ENCODE data around the gene LTA.
A peak's percentile ranks its signal among the peaks of the same experiment; 100 is the strongest.
"Not testable (repeated sequence)": the region's sequence is repeated elsewhere in the genome, so short reads cannot be mapped to it uniquely, and the experiment has no call there.

Gene LTA

DNA sequence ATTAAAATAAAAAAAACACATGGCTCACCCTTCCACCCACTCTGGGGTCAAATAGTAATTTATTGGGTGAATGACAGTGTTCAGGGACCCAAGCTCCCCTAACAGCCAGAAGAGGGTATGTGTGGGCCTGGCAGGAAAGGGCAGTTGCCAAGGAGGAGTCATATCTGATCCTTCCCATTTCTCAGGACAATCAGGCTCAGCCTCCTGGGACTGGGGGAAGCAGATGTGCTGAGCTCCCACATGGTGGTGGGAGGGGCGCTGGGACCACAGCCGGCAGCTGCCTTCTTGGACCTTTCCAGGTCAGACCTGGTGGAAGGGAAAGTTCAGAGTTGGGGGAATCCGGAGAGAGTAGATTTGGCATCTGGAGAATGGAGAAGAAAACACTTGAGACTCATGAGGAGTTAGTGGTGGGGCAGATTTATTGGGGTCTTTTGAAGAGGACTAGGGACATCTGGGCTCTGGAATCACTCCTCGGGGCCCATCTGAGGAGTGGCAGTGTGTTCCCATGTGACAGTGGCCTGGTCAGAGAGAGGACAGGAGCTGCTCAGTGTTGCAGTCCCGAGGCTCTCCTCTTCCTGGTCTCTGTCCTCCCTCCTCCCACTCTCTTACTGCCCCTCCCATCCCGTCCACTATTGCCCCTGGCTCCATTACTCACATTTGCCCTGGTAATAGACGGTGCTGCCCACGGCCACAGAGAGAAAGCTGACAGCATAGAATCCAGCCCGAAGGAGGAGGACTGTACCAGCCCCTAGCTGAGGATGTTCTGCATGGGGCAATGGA lies 17.0 kb downstream of the LTA start:
- H3K4me3 ChIP-seq (replicated peaks in 1 of 2; ENCODE audit: low read depth in 2 of 2, low read length in 2 of 2), result no peak overlapping the region
- TF ChIP-seq, protein P1, sequence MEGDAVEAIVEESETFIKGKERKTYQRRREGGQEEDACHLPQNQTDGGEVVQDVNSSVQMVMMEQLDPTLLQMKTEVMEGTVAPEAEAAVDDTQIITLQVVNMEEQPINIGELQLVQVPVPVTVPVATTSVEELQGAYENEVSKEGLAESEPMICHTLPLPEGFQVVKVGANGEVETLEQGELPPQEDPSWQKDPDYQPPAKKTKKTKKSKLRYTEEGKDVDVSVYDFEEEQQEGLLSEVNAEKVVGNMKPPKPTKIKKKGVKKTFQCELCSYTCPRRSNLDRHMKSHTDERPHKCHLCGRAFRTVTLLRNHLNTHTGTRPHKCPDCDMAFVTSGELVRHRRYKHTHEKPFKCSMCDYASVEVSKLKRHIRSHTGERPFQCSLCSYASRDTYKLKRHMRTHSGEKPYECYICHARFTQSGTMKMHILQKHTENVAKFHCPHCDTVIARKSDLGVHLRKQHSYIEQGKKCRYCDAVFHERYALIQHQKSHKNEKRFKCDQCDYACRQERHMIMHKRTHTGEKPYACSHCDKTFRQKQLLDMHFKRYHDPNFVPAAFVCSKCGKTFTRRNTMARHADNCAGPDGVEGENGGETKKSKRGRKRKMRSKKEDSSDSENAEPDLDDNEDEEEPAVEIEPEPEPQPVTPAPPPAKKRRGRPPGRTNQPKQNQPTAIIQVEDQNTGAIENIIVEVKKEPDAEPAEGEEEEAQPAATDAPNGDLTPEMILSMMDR (IDR thresholded peaks at IDR 0.05; ENCODE audit: low read depth, low read length), result no peak
- no peak for DNase-seq (ENCODE audit: low read depth in 2 of 2)

DNA sequence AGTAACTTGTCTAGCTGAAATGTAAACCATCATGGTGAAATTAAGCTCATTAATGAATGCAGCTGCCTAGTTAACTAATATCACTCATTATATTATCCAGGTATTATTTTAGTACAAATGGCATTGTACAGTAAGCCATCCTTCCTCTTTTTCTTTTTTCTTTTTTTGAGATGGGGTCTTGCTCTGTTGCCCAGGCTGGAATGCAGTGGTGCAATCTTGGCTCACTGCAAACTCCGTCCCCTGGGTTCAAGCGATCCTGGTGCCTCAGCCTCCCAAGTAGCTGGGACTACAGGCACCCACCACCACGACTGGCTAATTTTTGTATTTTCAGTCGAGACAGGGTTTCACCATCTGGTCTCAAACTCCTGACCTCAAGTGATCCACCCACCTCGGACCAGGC lies 18.6 kb downstream of the LTA start:
- not testable (repeated sequence) for H3K4me3 ChIP-seq (replicated peaks in 1 of 2; ENCODE audit: low read depth in 2 of 2, low read length in 2 of 2); DNase-seq (ENCODE audit: low read depth in 2 of 2)

DNA sequence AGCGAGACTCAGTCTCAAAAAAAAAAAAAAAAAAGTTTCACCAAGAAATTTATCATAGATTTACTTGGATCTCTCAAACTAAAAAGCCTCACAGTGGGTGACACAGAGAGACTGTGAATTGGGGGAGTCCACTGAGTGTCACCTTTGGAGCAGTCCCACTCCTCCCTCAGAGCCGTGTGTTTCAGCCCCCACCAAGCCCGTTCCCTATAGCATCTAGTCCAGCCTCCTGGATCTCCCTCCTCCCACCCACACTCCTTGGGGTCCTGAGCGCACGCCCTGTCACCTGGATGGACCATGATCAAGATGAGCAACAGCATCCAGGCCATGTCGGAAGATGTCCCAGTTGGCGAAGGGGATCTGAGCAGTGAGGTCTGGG lies 20.3 kb downstream of the LTA start:
- H3K4me3 ChIP-seq (replicated peaks in 1 of 2; ENCODE audit: low read depth in 2 of 2, low read length in 2 of 2), result no peak overlapping the region
- DNase-seq (ENCODE audit: low read depth in 2 of 2), result no peak
- TF ChIP-seq, protein P1 (IDR thresholded peaks at IDR 0.05; ENCODE audit: low read depth, low read length), result no peak

DNA sequence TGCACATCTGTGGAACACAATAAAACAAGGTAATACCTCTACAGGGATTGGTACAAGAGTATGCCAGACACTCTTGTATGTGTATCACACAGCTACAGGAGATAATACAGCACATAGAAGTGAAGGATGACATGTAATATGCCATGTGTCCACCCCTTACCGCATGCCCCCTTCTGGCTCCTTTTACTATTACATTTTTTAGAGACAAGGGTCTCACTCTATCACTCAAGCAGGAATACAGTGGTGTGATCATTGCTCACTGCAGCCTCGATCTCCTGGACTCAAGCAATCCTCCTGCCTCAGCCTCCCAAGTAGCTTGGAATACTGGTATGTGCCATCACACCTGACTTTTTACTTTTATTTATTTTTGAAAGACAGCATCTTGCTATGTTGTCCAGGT lies 24.9 kb downstream of the LTA start:
- no peak overlapping the region for H3K4me3 ChIP-seq (replicated peaks in 1 of 2; ENCODE audit: low read depth in 2 of 2, low read length in 2 of 2)
- TF ChIP-seq, protein P1 (IDR thresholded peaks at IDR 0.05; ENCODE audit: low read depth, low read length), result peak; percentile 41
- peak; percentile 48 to 54 for DNase-seq (ENCODE audit: low read depth in 2 of 2)

DNA sequence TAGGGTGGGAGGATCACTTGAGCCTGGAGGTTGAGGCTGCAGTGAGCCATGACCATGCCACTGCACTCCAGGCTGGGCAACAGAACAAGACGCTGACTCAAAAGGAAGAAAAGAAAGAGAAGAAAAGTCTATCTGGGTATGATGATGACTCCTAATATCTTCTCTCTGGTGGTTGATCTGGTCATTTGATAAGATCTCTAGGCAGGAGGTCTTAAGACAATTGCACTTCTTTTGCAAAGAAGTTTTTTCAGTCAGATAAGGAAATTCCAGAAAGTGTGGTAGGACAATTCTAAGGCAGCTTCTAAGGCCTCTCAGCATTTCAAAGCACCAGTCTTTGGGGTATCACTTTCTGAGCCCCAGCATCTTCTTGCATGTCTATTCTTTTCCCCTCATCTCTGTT lies 35.2 kb downstream of the LTA start:
- no peak for DNase-seq (ENCODE audit: low read depth in 2 of 2)
- TF ChIP-seq, protein P1 (IDR thresholded peaks at IDR 0.05; ENCODE audit: low read depth, low read length), result no peak
- no peak overlapping the region for H3K4me3 ChIP-seq (replicated peaks in 1 of 2; ENCODE audit: low read depth in 2 of 2, low read length in 2 of 2)

DNA sequence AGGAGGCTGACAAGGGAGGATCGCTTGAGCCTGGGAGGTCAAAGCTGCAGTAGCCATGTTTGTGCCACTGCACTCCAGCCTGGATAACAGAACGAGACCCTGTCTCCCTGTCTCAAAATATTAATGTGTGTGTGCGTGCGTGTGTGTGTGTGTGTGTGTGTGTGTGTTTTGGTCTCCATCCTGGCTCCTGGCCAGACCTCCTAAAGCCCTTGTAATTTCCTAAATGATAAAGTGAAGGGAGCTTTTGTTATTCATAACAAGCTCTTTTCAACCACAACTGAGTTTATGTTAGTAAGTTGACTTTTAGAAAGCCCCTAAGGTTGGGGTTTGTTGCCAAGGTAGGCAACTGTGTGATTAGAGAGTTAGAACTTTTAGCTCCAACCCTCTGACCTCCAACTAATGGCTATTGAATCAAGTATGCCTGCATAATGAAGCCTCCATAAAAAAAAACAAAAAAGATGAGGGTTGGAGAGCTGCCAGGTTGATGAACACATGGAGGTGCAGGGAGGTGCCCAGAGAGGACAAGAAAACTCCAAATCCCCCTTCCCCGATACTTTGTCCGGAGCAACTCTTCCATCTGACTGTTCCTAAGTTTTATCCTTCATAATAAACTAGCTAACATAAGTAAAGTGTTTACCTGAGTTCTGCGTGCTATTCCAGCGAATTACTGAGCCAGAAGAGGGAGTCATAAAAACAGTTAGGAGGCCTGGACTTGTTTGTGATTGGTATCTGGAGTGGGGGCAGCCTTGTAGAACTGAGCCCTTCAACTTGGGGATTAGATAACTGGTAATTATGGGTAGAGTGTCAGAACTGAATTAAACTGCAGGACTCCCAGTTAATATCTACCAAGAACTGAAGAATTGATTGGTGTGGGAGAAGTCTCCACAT lies 37.7 kb downstream of the LTA start:
- peak in 1 of 2 donors; percentile 38 for DNase-seq (ENCODE audit: low read depth in 2 of 2)

DNA sequence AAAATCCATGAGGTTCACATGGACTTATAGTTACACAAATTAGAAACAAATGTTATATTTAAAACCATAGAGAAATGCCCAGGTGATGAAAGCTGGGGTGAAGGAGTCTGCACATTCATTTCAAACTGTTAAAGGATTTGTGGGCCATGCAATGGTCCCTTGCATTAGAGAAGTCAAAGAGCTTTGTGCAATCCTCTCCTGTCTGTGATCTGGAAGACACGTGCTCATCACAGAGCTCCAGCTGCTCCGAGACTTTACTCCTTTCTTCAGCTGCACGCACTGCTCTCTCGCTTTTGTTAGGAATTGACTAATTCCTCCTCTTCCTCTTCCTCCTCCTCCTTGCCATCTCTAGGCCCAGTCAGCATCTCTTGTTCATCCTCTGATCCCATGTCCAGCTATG lies 38.9 kb downstream of the LTA start:
- TF ChIP-seq, protein P1 (IDR thresholded peaks at IDR 0.05; ENCODE audit: low read depth, low read length), result no peak
- DNase-seq (ENCODE audit: low read depth in 2 of 2), result no peak
- H3K4me3 ChIP-seq (replicated peaks in 1 of 2; ENCODE audit: low read depth in 2 of 2, low read length in 2 of 2), result no peak overlapping the region

More for the DNA sequence above, 37.7 kb downstream of the LTA start:
- H3K4me3 ChIP-seq (replicated peaks in 1 of 2; ENCODE audit: low read depth in 2 of 2, low read length in 2 of 2), result no peak overlapping the region
- TF ChIP-seq, protein P1 (IDR thresholded peaks at IDR 0.05; ENCODE audit: low read depth, low read length), result no peak
